ENCODE data around the gene ANKRD7. TPM values are rescaled to one million over a fixed set of nuclear protein-coding genes. Genes with fewer than 3 reads are reported as not detected.

Gene ANKRD7
- total RNA-seq, 2 experiments from 2014 or later = 0.47 to 0.66 TPM

Other genes with a start within 250 kb of the ANKRD7 start
- 10 to 100 TPM; 52.3 to 54.4 TPM for gene LSM8, start 40.5 kb upstream of the ANKRD7 start, total RNA-seq

Measured in activated CD8-positive, alpha-beta T cell treated with anti-CD3 and anti-CD28 coated beads, Interleukin-2, amount 10 ng/mL, durations not matched to agents 7 days and 5 days (primary cell).